HepG2 (cell line): ENCODE measurements around the gene PRCD. TPM values are rescaled to one million over a fixed set of nuclear protein-coding genes. Genes with fewer than 3 reads are reported as not detected.

Source experiments
- ELF3 ChIP-seq: IDR thresholded peaks from 2 replicates; pipeline ENCODE4 v1.6.1; 2016; ENCODE audit warnings: missing genetic modification reagents, missing compliant biosample characterization
- EP300 ChIP-seq, 3 experiments: sonication (generic) in 1 of 3; formaldehyde crosslinking in 1 of 3; IDR thresholded peaks; 2 replicates each; pipeline versions ENCODE4 v1.5.1 to v1.6.1; 2011 to 2020; ENCODE audit warnings: low read depth in 2 of 3, low read length in 2 of 3, borderline replicate concordance in 1 of 3, improper control_type of control experiment in 1 of 3, mild to moderate bottlenecking in 1 of 3, missing genetic modification reagents in 1 of 3, moderate library complexity in 1 of 3
- NR2F6 ChIP-seq, 2 experiments: IDR thresholded peaks; 2 replicates each; pipeline ENCODE4 v1.6.1; 2016; ENCODE audit warnings: antibody characterized with exemption in 1 of 2, mild to moderate bottlenecking in 1 of 2
- SP4 ChIP-seq: sonication (generic); formaldehyde crosslinking; IDR thresholded peaks from 2 replicates; pipeline ENCODE4 v1.8.1; 2023; ENCODE audit warnings: mild to moderate bottlenecking, missing genetic modification reagents
- THAP11 ChIP-seq: IDR thresholded peaks from 2 replicates; pipeline ENCODE4 v1.6.1; 2016; ENCODE audit warnings: missing biosample characterization, missing genetic modification reagents
- TMF1 ChIP-seq: sonication (generic); formaldehyde crosslinking; IDR thresholded peaks from 2 replicates; pipeline ENCODE4 v1.8.1; 2022; ENCODE audit warnings: low read depth, missing genetic modification reagents
- ZKSCAN5 ChIP-seq: sonication (generic); formaldehyde crosslinking; IDR thresholded peaks from 2 replicates; pipeline ENCODE4 v1.5.1; 2020; ENCODE audit warnings: mild to moderate bottlenecking, missing genetic modification reagents
- ZNF558 ChIP-seq: sonication (generic); formaldehyde crosslinking; IDR thresholded peaks from 2 replicates; pipeline ENCODE4 v1.9.0; 2022; ENCODE audit warnings: mild to moderate bottlenecking, missing genetic modification reagents, borderline replicate concordance
- polyA plus RNA-seq, 8 experiments: library from polyadenylated mRNA; depleted of rRNA in 3 of 8; stranded (reverse) in 7 of 8; unstranded in 1 of 8; fragments of >200 nt; fragmentation: Illumina TruSeq in 4 of 8; extraction: Trizol in 4 of 8; gene quantifications; 2 replicates each; pipeline versions ENCODE4 v1.2.1 to v1.2.3, GENCODE V29; 2011 to 2016; ENCODE audit warnings: low read depth in 4 of 8, missing spikeins in 1 of 8, mixed read lengths in 1 of 8; ENCODE audit not compliant: insufficient read depth in 1 of 8
- total RNA-seq, 5 experiments: library from RNA; depleted of rRNA; stranded (reverse); fragments of >200 nt; fragmentation: Illumina TruSeq; extraction: Trizol; gene quantifications; 2 replicates each; pipeline ENCODE4 v1.2.3, GENCODE V29; 2016; ENCODE audit warnings: low read depth in 1 of 5
- TF ChIP-seq, protein P1 (sequence below): sonication (generic); formaldehyde crosslinking; IDR thresholded peaks from 2 replicates; pipeline ENCODE4 v1.5.0; 2020; ENCODE audit warnings: missing genetic modification reagents
- TF ChIP-seq, protein P2 (sequence below): sonication (generic); formaldehyde crosslinking; IDR thresholded peaks from 2 replicates; pipeline ENCODE4 v1.9.0; 2022; ENCODE audit warnings: missing genetic modification reagents, mild to moderate bottlenecking, borderline replicate concordance
- TF ChIP-seq, protein P3 (sequence below): sonication (generic); formaldehyde crosslinking; IDR thresholded peaks from 2 replicates; pipeline ENCODE4 v1.5.1; 2020; ENCODE audit warnings: missing genetic modification reagents, mild to moderate bottlenecking, borderline replicate concordance
- TF ChIP-seq, protein P4 (sequence below): IDR thresholded peaks from 2 replicates; pipeline ENCODE4 v1.6.1; 2016; ENCODE audit warnings: missing compliant biosample characterization, missing genetic modification reagents, borderline replicate concordance

PRCD gene
- total and polyA plus RNA-seq, 2 of the 13 experiments (the other 11 are each of a cell fraction or from before 2014, with no cell fraction given) = 0.51 TPM; not detected in 1

DNA sequence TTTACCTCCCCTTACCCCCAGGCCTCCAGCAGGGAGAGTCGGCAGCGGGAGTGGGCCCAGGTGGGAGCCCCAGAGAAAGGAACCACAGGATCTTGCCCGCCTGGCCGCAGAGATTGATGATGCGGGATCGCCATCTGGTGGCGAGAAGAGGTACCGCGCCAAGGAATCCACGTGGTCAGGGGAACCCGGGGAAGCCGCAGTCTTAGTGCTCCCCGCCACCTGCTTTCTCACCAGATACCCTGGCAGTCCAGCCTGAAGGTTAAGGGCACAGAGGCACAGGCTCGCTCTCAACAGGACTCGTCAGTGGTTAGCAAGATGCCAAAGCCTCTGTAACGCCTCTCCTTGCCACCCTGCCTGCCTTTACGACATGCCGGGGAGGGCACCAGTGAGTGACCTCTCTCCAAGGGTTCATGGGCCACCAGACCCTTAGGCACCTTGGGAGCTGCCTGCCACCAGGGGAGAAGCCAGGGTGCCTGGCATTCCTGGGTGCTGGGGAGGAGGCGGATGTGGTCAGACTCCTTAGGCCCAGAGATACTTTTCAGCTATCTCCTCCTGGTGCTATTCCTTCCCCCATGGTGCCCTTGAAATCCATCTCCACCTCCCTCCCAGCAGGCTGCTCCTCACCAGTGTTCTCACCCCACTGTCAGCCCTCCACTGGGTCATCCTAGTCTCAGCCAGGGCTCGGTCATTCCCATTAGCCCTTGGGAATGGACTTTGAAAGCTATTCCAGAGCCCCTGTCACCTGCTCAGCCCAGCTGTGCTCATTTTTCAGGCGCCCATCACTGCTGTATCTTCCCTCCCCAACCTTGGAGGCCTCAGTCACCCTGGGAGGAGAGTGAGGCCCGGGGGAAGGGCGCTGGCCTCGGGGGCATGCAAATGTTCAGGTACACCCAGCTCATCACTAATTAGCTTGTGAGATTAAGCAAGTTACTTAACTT is 33.2 kb upstream of the PRCD start (continued):
- TF ChIP-seq, protein P1, sequence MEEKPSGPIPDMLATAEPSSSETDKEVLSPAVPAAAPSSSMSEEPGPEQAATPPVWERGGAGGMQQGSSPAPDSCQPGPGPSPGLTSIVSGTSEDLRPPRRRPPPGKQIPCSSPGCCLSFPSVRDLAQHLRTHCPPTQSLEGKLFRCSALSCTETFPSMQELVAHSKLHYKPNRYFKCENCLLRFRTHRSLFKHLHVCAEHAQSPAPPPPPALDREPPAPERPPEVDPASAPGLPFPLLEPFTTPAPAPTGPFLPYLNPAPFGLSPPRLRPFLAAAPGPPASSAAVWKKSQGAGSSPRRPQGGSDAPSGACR = peak; percentile 84; the same call in 1 of the 2 replicates
- TF ChIP-seq SP4 (CRISPR knock-in tag) (0 out of 2 replicates have a peak, but pooled peaks have one; percentile 3), TMF1 (CRISPR knock-in tag) (peak; percentile 29; the same call in 1 of the 2 replicates), THAP11 (CRISPR knock-in tag) (peak; percentile 52; the same call in 1 of the 2 replicates), ZKSCAN5 (CRISPR knock-in tag) (0 out of 2 replicates have a peak, but pooled peaks have one; percentile 16), ZNF558 (CRISPR knock-in tag) (no peak), NR2F6 (IDR thresholded peaks at IDR 0.05) (peak; percentile 62), NR2F6 (CRISPR knock-in tag; IDR thresholded peaks at IDR 0.05) (peak; percentile 58; the same call in 1 of the 2 replicates), ELF3 (CRISPR knock-in tag) (peak; percentile 56; the same call in 1 of the 2 replicates), EP300 (IDR thresholded peaks at IDR 0.05; ENCODE audit: low read depth in 2 of 2, low read length in 2 of 2) (no peak), EP300 (CRISPR knock-in tag; IDR thresholded peaks at IDR 0.05; ENCODE audit: borderline replicate concordance) (peak; percentile 52; the same call in 1 of the 2 replicates)
- TF ChIP-seq, protein P2, sequence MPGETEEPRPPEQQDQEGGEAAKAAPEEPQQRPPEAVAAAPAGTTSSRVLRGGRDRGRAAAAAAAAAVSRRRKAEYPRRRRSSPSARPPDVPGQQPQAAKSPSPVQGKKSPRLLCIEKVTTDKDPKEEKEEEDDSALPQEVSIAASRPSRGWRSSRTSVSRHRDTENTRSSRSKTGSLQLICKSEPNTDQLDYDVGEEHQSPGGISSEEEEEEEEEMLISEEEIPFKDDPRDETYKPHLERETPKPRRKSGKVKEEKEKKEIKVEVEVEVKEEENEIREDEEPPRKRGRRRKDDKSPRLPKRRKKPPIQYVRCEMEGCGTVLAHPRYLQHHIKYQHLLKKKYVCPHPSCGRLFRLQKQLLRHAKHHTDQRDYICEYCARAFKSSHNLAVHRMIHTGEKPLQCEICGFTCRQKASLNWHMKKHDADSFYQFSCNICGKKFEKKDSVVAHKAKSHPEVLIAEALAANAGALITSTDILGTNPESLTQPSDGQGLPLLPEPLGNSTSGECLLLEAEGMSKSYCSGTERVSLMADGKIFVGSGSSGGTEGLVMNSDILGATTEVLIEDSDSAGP (CRISPR knock-in tag) = peak; percentile 78; the same call in 1 of the 2 replicates
- TF ChIP-seq, protein P3, sequence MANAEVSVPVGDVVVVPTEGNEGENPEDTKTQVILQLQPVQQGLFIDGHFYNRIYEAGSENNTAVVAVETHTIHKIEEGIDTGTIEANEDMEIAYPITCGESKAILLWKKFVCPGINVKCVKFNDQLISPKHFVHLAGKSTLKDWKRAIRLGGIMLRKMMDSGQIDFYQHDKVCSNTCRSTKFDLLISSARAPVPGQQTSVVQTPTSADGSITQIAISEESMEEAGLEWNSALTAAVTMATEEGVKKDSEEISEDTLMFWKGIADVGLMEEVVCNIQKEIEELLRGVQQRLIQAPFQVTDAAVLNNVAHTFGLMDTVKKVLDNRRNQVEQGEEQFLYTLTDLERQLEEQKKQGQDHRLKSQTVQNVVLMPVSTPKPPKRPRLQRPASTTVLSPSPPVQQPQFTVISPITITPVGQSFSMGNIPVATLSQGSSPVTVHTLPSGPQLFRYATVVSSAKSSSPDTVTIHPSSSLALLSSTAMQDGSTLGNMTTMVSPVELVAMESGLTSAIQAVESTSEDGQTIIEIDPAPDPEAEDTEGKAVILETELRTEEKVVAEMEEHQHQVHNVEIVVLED (CRISPR knock-in tag) = 0 out of 2 replicates have a peak, but pooled peaks have one; percentile 33
- TF ChIP-seq, protein P4, sequence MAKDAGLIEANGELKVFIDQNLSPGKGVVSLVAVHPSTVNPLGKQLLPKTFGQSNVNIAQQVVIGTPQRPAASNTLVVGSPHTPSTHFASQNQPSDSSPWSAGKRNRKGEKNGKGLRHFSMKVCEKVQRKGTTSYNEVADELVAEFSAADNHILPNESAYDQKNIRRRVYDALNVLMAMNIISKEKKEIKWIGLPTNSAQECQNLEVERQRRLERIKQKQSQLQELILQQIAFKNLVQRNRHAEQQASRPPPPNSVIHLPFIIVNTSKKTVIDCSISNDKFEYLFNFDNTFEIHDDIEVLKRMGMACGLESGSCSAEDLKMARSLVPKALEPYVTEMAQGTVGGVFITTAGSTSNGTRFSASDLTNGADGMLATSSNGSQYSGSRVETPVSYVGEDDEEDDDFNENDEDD (CRISPR knock-in tag) = peak; percentile 70
